Activated T-cell treated with anti-CD3 and anti-CD28 coated beads, Interleukin-2, amount 50 U/mL, for 72 hours (primary cell): ENCODE results near the gene NR1D1. TPM values are rescaled to one million over a fixed set of nuclear protein-coding genes. Genes with fewer than 3 reads are reported as not detected.

Source experiments
- ATAC-seq, 2 donors: fragments of 150-1000 bp; cut with Tn5 transposase; replicated peaks in 1 of 2; 2 replicates each; pipeline ENCODE4 v1.10.0; 2021; ENCODE audit warnings: moderate library complexity in 2 of 2, mild to moderate bottlenecking in 1 of 2
- DNase-seq, 2 donors: peaks; one replicate each; pipeline ENCODE4 v3.0.0; 2021 to 2022; ENCODE audit warnings: mixed read lengths in 1 of 2
- H3K27ac Mint-ChIP-seq: one replicate; pipeline ENCODE4 v1.8.0; 2022; ENCODE audit warnings: mild to moderate bottlenecking, moderate library complexity, mixed read lengths
- H3K27me3 Mint-ChIP-seq: one replicate; pipeline ENCODE4 v1.8.0; 2022; ENCODE audit warnings: low read depth, mixed read lengths
- H3K36me3 Mint-ChIP-seq, 2 donors: one replicate each; pipeline ENCODE4 v1.8.0; 2022; ENCODE audit warnings: mixed read lengths in 2 of 2, mild to moderate bottlenecking in 1 of 2; ENCODE audit not compliant: insufficient read depth in 2 of 2
- H3K4me1 Mint-ChIP-seq: one replicate; pipeline ENCODE4 v1.8.0; 2022; ENCODE audit warnings: low read depth, mixed read lengths
- H3K4me3 Mint-ChIP-seq, 2 donors: one replicate each; pipeline ENCODE4 v1.8.0; 2022; ENCODE audit warnings: mild to moderate bottlenecking in 2 of 2, mixed read lengths in 2 of 2, moderate library complexity in 2 of 2
- H3K9me3 Mint-ChIP-seq, 2 donors: one replicate each; pipeline ENCODE4 v1.8.0; 2022; ENCODE audit warnings: mixed read lengths in 2 of 2
- total RNA-seq, 2 donors: library from RNA; stranded (reverse); gene quantifications; one replicate each; pipeline ENCODE4 v1.2.3, GENCODE V29; 2022

The NR1D1 gene
- total RNA-seq, 2 donors from 2014 or later = 4.5 to 6.3 TPM

DNA sequence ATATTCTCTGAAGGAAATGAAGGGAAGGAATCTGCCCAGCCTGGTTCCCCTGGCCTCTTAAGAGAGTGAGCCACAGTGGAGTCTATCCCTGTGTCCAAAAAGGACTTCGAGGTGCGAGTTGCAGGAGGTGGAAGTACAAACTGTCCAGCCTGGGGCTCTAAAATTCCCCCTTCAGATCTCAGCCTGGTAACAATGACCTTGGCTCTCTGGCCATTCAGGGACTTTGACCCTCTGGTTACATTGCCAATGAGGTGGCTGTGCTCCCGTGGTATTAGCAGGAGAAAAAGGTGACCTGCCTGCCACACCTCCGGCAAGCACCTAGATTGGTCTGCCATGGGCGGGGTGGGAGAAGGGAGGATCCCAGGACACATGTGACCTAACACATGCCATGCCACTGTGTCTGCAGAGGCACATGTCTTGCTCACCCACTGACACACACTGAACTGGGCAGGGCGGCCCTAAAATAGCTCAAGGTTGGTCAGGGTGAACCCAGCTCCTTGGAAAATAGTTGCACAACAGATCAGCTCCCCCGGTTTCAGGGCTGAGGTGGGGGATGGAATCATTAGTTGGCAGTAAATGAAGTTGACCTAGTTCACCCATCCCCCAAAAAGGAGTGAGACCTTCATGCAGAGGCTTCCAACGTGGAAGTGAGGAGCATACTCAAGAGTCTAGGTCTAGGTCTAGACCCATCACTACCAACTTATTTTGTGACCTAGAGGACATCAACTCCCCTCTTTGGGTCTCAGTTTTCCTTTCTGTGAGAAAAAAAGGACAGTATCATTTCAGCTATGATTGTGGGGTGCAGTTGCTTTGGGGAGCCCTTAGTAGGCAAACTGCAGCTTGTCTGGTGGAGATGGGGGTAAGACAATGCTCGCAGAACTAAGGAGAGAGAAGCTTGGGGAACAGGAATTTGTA is 2.2 kb downstream of the NR1D1 start:
- no peak for ATAC-seq
- Mint-ChIP-seq H3K9me3 (no peaks in the 10 kb centered on the region), H3K27me3 (no peaks in the 10 kb centered on the region), H3K4me1 (peaks cover 90% of the 10 kb centered on the region), H3K36me3 (peaks cover 3 to 9% of the 10 kb centered on the region in 2 donors), H3K27ac (peak overlapping the region; percentile 87), H3K4me3 (peak overlapping the region; percentile 85 to 92)
- DNase-seq = peak in 1 of 2 donors; percentile 9

DNA sequence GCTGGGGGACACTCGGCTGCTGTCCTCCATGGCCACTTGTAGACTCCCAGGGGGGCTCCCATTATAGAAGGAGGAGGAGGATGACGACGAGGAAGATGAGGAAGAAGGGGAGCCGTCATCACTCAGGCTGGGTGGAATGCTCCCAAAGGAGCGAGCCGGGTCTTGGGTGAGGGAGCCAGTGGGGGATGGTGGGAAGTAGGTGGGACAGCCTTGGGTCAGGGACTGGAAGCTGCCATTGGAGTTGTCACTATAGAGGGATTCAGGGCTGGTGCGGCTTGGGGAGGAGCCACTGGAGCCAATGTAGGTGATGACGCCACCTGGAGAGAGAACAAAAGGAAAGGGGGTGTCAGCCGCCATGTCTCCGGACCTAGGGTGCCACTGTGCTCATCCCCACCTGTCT is 3.3 kb downstream of the NR1D1 start:
- no peaks in the 10 kb centered on the region for H3K27me3 Mint-ChIP-seq
- peak overlapping the region; percentile 87 for H3K27ac Mint-ChIP-seq
- no peaks in the 10 kb centered on the region for H3K9me3 Mint-ChIP-seq
- H3K4me1 Mint-ChIP-seq = peaks cover 82% of the 10 kb centered on the region
- ATAC-seq = no peak
- peaks cover 3 to 9% of the 10 kb centered on the region in 2 donors for H3K36me3 Mint-ChIP-seq
- peak overlapping the region; percentile 85 to 92 for H3K4me3 Mint-ChIP-seq
- DNase-seq = no peak

DNA sequence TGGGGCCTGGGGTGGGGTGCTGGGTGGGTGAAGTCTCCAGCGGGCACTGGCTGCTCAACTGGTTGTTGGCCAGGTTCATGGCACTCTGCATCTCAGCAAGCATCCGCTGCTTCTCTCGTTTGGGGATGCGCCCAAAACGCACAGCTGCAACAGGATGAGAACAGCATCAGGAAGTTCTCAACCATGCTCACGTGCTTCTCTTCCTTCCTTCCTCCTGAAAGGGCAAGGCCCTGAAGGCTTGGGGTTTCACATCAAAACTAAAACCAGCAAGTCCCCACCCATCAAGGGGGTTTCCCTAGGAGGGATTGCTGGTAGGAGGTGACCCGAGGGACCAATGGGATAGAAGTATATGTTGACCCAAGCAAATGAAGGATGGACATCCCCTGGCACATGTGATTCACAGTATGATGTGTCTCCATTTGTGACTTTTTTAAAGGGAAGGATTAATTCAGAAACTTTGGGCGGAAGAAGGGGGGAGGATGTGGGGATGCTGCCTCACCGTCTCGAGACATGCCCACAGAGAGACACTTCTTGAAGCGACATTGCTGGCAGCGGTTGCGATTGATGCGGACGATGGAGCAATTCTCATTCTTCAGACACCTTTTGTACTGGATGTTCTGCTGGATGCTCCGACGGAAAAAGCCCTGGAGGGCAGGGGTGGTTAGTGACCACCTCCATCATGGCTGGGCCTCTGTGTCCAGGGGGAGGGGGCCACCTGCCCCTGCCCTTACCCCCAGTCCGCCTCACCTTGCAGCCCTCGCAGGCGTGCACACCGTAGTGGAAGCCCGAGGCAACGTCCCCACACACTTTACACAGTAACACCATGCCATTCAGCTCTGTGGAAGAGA is 4.2 kb downstream of the NR1D1 start:
- H3K36me3 Mint-ChIP-seq = peaks cover 3 to 9% of the 10 kb centered on the region in 2 donors
- peak overlapping the region; percentile 87 for H3K27ac Mint-ChIP-seq
- ATAC-seq (peak; percentile 81), DNase-seq (peak; percentile 89 to 90)
- H3K27me3 Mint-ChIP-seq = no peaks in the 10 kb centered on the region
- no peaks in the 10 kb centered on the region for H3K9me3 Mint-ChIP-seq
- H3K4me1 Mint-ChIP-seq = peaks cover 73% of the 10 kb centered on the region
- peak overlapping the region; percentile 85 to 92 for H3K4me3 Mint-ChIP-seq

DNA sequence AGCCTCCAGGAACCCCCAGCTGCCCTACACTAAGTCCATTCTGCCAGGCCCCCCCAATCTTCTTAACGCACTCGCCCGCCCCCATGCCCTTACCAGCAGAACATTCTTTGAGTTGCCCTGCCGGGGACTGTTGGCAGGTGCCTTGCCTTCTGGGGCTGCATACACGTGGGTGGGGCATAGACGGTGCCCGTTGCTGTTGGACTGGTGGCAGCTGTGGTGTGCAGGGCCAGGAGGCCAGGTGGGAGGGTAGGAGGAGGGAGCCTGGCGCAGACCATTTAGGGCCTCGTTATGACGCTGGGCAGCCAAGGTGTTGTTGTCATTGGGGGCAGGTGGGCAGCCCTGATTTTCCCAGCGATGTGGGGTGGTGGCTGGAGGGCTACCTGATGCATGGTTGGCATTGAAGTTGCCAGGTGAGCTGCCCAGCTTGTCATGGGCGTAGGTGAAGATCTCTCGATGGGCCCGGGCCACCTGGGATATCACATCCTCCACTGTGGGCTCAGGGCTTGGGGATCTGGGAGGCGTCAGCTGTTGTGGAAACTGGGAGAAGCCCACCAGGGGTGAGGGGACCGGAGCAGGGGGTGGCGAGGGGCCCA is 4.9 kb downstream of the NR1D1 start:
- ATAC-seq = no peak
- Mint-ChIP-seq H3K9me3 (no peaks in the 10 kb centered on the region), H3K27me3 (no peaks in the 10 kb centered on the region), H3K4me3 (peak overlapping the region; percentile 85 to 92), H3K36me3 (peaks cover 3 to 9% of the 10 kb centered on the region in 2 donors), H3K27ac (peak overlapping the region; percentile 76), H3K4me1 (peaks cover 66% of the 10 kb centered on the region)
- no peak for DNase-seq

DNA sequence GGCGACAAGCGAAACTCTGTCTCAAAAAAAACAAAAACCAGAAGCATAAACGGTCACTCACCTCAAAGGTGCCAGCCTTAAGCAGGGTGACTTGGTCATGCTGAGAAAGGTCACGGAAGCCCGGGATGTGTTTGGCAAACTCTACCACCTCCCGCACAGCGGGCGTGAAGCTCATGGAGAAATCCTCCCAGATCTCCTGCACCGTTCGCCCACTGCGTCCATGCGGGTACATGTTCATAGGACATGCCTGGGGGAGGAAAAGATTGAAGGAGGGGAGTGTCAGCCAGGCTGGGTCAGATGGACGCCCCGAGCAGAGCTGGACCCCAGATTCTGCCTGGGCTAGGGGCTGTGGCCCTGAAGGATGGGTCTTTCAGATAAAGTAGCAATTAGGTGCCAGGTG is 5.5 kb downstream of the NR1D1 start:
- Mint-ChIP-seq H3K27me3 (no peaks in the 10 kb centered on the region), H3K36me3 (peaks cover 3 to 9% of the 10 kb centered on the region in 2 donors), H3K27ac (no peak overlapping the region), H3K9me3 (no peaks in the 10 kb centered on the region), H3K4me1 (peaks cover 60% of the 10 kb centered on the region), H3K4me3 (no peak overlapping the region)
- DNase-seq (no peak), ATAC-seq (no peak)

DNA sequence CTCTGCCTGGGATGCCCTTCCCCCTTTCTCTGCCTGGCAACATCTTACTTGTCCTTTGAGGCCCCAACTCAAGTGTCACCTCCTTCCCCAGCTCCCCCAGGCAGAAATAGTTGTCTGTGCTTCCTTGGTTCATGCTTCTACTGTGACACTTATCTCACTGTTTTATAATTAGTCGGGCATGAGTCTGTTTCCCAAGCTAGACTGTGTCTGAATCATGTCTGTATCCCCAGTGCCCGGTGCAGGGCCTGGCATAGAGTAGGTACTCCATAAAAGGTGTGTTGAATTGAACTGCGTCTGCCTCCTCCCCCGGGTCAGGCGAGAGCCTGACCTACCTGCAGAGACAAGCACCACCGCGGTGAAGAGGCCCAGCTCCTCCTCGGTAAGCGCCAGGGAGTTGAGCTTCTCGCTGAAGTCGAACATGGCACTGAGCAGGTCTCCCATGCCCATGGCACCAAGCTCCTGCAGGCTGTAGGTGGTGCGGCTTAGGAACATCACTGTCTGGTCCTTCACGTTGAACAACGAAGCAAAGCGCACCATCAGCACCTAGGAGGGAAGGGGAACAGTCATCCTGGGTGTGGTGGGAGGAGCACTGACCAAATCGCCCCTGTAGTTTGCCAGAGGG is 6.7 kb downstream of the NR1D1 start:
- no peaks in the 10 kb centered on the region for H3K9me3 Mint-ChIP-seq
- peaks cover 50% of the 10 kb centered on the region for H3K4me1 Mint-ChIP-seq
- H3K27ac Mint-ChIP-seq = no peak overlapping the region
- H3K36me3 Mint-ChIP-seq = peaks cover 3 to 9% of the 10 kb centered on the region in 2 donors
- DNase-seq (no peak), ATAC-seq (no peak)
- no peaks in the 10 kb centered on the region for H3K27me3 Mint-ChIP-seq
- H3K4me3 Mint-ChIP-seq = no peak overlapping the region

DNA sequence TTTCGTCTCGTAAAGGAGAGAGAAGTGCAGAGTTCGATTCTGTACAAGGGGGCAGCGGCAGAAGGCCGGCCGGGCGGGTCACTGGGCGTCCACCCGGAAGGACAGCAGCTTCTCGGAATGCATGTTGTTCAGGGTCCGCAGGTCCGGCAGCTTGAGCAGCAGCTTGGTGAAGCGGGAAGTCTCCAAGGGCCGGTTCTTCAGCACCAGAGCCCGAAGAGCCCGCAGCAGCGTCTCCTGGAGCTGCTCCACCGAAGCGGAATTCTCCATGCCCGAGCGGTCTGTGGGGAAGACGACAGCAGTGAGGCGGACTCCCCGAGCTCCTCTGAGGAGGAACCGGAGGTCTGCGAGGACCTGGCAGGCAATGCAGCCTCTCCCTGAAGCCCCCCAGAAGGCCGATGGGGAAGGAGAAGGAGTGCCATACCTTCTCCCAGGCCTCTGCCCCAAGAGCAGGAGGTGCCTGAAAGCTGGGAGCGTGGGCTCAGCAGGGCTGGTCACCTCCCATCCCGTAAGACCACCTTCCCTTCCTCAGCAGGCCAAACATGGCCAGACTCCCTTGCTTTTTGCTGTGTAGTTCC is 7.3 kb downstream of the NR1D1 start:
- H3K27me3 Mint-ChIP-seq = no peaks in the 10 kb centered on the region
- H3K27ac Mint-ChIP-seq = no peak overlapping the region
- peaks cover 3 to 9% of the 10 kb centered on the region in 2 donors for H3K36me3 Mint-ChIP-seq
- H3K4me1 Mint-ChIP-seq = peaks cover 44% of the 10 kb centered on the region
- ATAC-seq (no peak), DNase-seq (no peak)
- H3K9me3 Mint-ChIP-seq = no peaks in the 10 kb centered on the region
- no peak overlapping the region for H3K4me3 Mint-ChIP-seq

DNA sequence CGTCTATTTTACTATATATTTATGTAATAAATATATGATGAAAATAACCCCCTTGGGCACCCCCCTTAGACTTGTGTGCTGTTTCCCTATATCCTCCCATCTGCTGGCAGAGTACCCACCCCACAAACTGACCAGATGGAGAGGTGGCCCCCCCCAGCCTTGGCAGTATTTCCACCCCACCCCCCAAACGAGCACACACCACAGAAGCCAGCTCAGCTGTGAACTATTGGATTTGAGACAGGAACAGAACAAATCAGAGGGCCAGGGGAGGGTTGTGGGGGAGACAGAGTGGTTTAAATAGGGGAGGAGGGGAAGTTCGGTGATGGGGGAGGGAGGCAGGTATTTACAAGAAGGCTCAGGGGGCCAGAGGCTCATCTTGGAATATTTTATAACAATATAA is 7.8 kb downstream of the NR1D1 start:
- Mint-ChIP-seq H3K27ac (no peak overlapping the region), H3K4me1 (peaks cover 39% of the 10 kb centered on the region), H3K36me3 (peaks cover 3 to 9% of the 10 kb centered on the region in 2 donors), H3K4me3 (no peak overlapping the region), H3K9me3 (no peaks in the 10 kb centered on the region), H3K27me3 (no peaks in the 10 kb centered on the region)
- ATAC-seq = no peak
- DNase-seq = no peak

DNA sequence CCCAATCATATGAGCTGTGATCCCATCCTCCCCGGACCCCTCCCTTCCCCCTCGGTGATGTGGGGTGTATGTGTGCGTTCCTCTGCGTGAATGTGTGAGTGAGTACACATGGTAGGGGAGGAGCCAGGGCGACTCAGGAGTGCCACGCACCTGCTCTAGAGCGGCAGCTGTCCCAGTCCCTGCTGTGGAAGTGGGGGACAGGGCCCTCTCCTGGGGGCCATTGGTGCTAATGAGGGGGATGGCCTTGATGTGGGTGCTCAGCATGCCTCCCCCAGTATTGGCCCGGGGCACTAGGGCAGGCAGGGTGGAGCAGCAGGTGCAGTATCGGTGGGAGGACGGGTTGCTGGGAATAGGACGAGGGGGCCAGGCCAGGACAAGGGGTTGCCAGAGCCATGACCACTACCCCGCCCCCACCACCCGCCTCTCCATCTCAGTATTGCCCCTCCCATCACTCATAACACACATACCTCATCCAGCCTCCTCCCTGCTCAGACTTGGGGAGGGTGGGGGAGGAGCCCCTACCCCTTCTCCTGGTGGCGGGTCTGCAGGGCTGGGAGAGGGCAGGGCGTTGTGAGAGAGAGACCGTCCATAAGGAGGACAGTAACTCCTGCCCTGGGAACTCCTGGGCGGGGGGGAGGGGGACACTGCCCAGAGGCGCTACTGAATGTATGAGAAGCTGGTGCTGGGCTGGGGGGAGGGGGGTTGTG is 8.5 kb downstream of the NR1D1 start:
- H3K27ac Mint-ChIP-seq = no peak overlapping the region
- H3K27me3 Mint-ChIP-seq = no peaks in the 10 kb centered on the region
- H3K9me3 Mint-ChIP-seq = no peaks in the 10 kb centered on the region

DNA sequence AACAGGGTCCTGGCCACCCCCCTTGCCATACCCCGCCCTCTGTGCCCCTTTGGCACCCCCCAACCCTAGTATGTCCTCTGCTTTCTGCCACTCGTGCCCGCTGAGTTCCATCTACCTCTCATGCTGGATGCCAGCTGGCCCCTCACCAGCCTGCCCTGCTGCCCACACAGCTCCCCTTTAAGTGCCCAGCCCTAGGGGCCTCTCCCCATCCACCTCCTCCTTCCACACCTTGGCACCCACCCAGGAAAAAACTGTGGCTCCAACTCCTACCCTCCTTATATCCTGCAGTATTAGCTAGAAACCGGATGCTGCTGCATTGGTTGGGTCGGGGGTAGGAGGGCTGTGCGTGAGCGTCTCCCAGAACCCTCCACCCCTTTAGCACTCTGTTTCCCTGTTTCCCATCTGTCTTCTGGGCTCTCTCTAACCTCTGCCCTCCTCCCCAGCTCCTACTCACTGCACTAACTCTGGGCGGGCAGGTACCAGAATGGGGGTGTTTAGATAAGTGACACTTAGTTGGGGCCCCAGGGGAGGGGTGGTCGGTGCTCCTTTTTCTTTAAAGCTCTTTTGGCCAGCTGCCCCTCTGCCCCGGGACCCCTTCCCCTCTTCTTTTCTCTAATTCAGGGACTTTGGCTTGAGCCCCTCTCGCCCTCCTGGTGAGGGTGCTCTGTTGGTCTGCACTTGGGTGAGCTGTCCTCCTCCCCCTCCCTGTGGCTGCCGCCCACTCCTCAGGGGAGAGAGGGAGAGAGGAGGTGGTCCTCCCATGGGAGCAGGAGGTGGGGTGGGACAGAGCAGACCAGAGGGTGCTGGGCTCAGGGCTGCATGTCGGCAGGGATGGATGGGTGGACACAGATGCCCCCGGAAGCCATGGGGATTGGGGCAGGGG is 9.9 kb downstream of the NR1D1 start:
- no peak overlapping the region for H3K27ac Mint-ChIP-seq
- ATAC-seq (no peak), DNase-seq (no peak)
- no peaks in the 10 kb centered on the region for H3K9me3 Mint-ChIP-seq
- H3K27me3 Mint-ChIP-seq = no peaks in the 10 kb centered on the region
- H3K36me3 Mint-ChIP-seq = peaks cover 3 to 4% of the 10 kb centered on the region in 2 donors
- H3K4me3 Mint-ChIP-seq = no peak overlapping the region
- peaks cover 18% of the 10 kb centered on the region for H3K4me1 Mint-ChIP-seq

More for the DNA sequence above, 8.5 kb downstream of the NR1D1 start:
- no peak overlapping the region for H3K4me3 Mint-ChIP-seq
- peaks cover 6 to 7% of the 10 kb centered on the region in 2 donors for H3K36me3 Mint-ChIP-seq
- ATAC-seq (no peak), DNase-seq (no peak)
- H3K4me1 Mint-ChIP-seq = peaks cover 32% of the 10 kb centered on the region
